Endothelial cell of hepatic sinusoid (primary cell): ENCODE results near the gene ARFGAP2.
"Not testable (repeated sequence)": the region's sequence is repeated elsewhere in the genome, so short reads cannot be mapped to it uniquely, and the experiment has no call there.

Source experiments
- in situ Hi-C: cut with HindIII; loops from 2 replicates; pipeline ENCODE4 v1.10.0; 2017; ENCODE audit warnings: low sequenced_read_pairs

The ARFGAP2 gene

GRCh38 chr11:47176328-47177228, at the start of gene ARFGAP2:
ARFGAP2 (minus strand) TSS chr11:47176879; CDS start chr11:47176853, 26 bp downstream.
- in situ Hi-C loops: no loop called here

- in situ Hi-C loops: no loop called here
Observed at GRCh38 chr11:47225552-47226400, 49.1 kb upstream of the ARFGAP2 start.

- in situ Hi-C loops: no loop called here
Observed at GRCh38 chr11:47222696-47223095, 46.0 kb upstream of the ARFGAP2 start.

- in situ Hi-C loops: no loop called here
Observed at GRCh38 chr11:47220401-47220821, 43.7 kb upstream of the ARFGAP2 start.

GRCh38 chr11:47216121-47216798, 39.6 kb upstream of the ARFGAP2 start:
- in situ Hi-C loops: no loop called here

- in situ Hi-C loops: no loop called here
Observed at GRCh38 chr11:47215366-47215910, 38.8 kb upstream of the ARFGAP2 start.

GRCh38 chr11:47213950-47214565, 37.4 kb upstream of the ARFGAP2 start:
- in situ Hi-C loops: no loop called here

- in situ Hi-C loops: no loop called here
Observed at GRCh38 chr11:47212938-47213337, 36.3 kb upstream of the ARFGAP2 start.

GRCh38 chr11:47208628-47209027, 31.9 kb upstream of the ARFGAP2 start:
- in situ Hi-C loops: no loop called here

- in situ Hi-C loops: not testable (repeated sequence)
Observed at GRCh38 chr11:47208008-47208552, 31.4 kb upstream of the ARFGAP2 start.

GRCh38 chr11:47207459-47207858, 30.8 kb upstream of the ARFGAP2 start:
- in situ Hi-C loops: no loop called here

- in situ Hi-C loops: not testable (repeated sequence)
Observed at GRCh38 chr11:47206577-47206976, 29.9 kb upstream of the ARFGAP2 start.

GRCh38 chr11:47204637-47204989, 27.9 kb upstream of the ARFGAP2 start:
- in situ Hi-C loops: no loop called here

GRCh38 chr11:47202576-47202975, 25.9 kb upstream of the ARFGAP2 start:
- in situ Hi-C loops: no loop called here

- in situ Hi-C loops: no loop called here
Observed at GRCh38 chr11:47201015-47201414, 24.3 kb upstream of the ARFGAP2 start.

- in situ Hi-C loops: not testable (repeated sequence)
Observed at GRCh38 chr11:47198161-47198560, 21.5 kb upstream of the ARFGAP2 start.

- in situ Hi-C loops: no loop called here
Observed at GRCh38 chr11:47192111-47192510, 15.4 kb upstream of the ARFGAP2 start.

- in situ Hi-C loops: not testable (repeated sequence)
Observed at GRCh38 chr11:47191137-47191536, 14.5 kb upstream of the ARFGAP2 start.

- in situ Hi-C loops: no loop called here
Observed at GRCh38 chr11:47189100-47189834, 12.6 kb upstream of the ARFGAP2 start.
